DND-41 (cell line): ENCODE measurements around the gene MKNK2.
A peak's percentile ranks its signal among the peaks of the same experiment; 100 is the strongest.

ENCODE experiments used
- ATAC-seq: fragments of 200-7000 bp; cut with Tn5 transposase; 3 replicates; pipeline ENCODE4 v1.9.1; 2021; ENCODE audit warnings: low read depth; ENCODE audit not compliant: insufficient read depth
- DNase-seq: peaks from one replicate; pipeline ENCODE4 v3.0.0-alpha.2; 2020
- H2AFZ ChIP-seq: 2 replicates; pipeline ENCODE4 v1.6.0; 2012; ENCODE audit warnings: low read depth, low read length
- H3K27ac ChIP-seq: 2 replicates; pipeline ENCODE4 v1.5.1; 2012; ENCODE audit warnings: low read length, inconsistent platforms
- H3K27me3 ChIP-seq: fragments of 200-600 bp; sonication (generic); 2 replicates; pipeline ENCODE4 v1.6.0; 2012; ENCODE audit warnings: low read length, mild to moderate bottlenecking, inconsistent platforms; ENCODE audit not compliant: insufficient read depth, poor library complexity
- H3K36me3 ChIP-seq: 2 replicates; pipeline ENCODE4 v1.5.1; 2012; ENCODE audit warnings: low read length, inconsistent platforms; ENCODE audit not compliant: insufficient read depth
- H3K4me1 ChIP-seq: 2 replicates; pipeline ENCODE4 v1.5.1; 2012; ENCODE audit warnings: mild to moderate bottlenecking, low read length; ENCODE audit not compliant: insufficient read depth
- H3K4me2 ChIP-seq: 2 replicates; pipeline ENCODE4 v1.6.0; 2012; ENCODE audit warnings: mild to moderate bottlenecking, moderate library complexity, low read length, inconsistent platforms; ENCODE audit not compliant: insufficient read depth
- H3K4me3 ChIP-seq, 2 experiments: fragments of 200-600 bp in 1 of 2; shearing (Covaris generic) in 1 of 2; 2 replicates each; pipeline ENCODE4 v1.5.1; 2012 to 2016; ENCODE audit warnings: inconsistent platforms in 2 of 2, low read length in 2 of 2, mild to moderate bottlenecking in 2 of 2, low read depth in 1 of 2, moderate library complexity in 1 of 2
- H3K79me2 ChIP-seq: 2 replicates; pipeline ENCODE4 v1.6.0; 2012; ENCODE audit warnings: low read length, inconsistent platforms; ENCODE audit not compliant: insufficient read depth
- H3K9ac ChIP-seq: 2 replicates; pipeline ENCODE4 v1.6.0; 2012; ENCODE audit warnings: low read depth, mild to moderate bottlenecking, inconsistent platforms, low read length, moderate library complexity
- H3K9me3 ChIP-seq: 2 replicates; pipeline ENCODE4 v1.5.1; 2012; ENCODE audit warnings: low read length, moderate library complexity, mild to moderate bottlenecking, inconsistent platforms; ENCODE audit not compliant: insufficient read depth, severe bottlenecking
- H4K20me1 ChIP-seq: 2 replicates; pipeline ENCODE4 v1.6.0; 2012; ENCODE audit warnings: low read length; ENCODE audit not compliant: insufficient read depth
- CTCF ChIP-seq: IDR thresholded peaks from 2 replicates; pipeline ENCODE4 v1.5.1; 2012; ENCODE audit warnings: borderline replicate concordance, low read length, moderate library complexity, mild to moderate bottlenecking; ENCODE audit not compliant: poor library complexity, severe bottlenecking; ENCODE audit errors: extremely low read depth
- EZH2 ChIP-seq: IDR thresholded peaks from 3 replicates; pipeline ENCODE4 v1.6.1; 2012; ENCODE audit warnings: borderline replicate concordance, low read depth, mild to moderate bottlenecking, moderate library complexity, low read length, inconsistent platforms; ENCODE audit not compliant: severe bottlenecking

Gene MKNK2

GRCh38 chr19:2080336-2080988, 29.4 kb upstream of the MKNK2 start:
- DNase-seq (no peak), ATAC-seq (no peak)
- Histone ChIP-seq H3K27me3 (no peaks in the 10 kb centered on the region), H3K4me1 (peaks cover 72% of the 10 kb centered on the region), H3K36me3 (peaks cover 92% of the 10 kb centered on the region), H3K27ac (peak overlapping the region; percentile 66), H3K4me2 (peak overlapping the region; percentile 74), H3K79me2 (peaks cover 96% of the 10 kb centered on the region), H3K9me3 (no peaks in the 10 kb centered on the region), H4K20me1 (peaks cover 77% of the 10 kb centered on the region), H2AFZ (no peak overlapping the region), H3K4me3 (peak overlapping the region in 1 of 2 experiments; percentile 67; a peak in 1 of 4 replicates), H3K9ac (peak overlapping the region; percentile 42; the same call in 1 of the 2 replicates)
- TF ChIP-seq CTCF (no peak), EZH2 (no peak)

- H3K27ac ChIP-seq: peak overlapping the region; percentile 55
- peak overlapping the region; percentile 42; the same call in 1 of the 2 replicates for H3K9ac ChIP-seq
- peaks cover 67% of the 10 kb centered on the region for H3K4me1 ChIP-seq
- H2AFZ ChIP-seq: no peak overlapping the region
- H3K4me2 ChIP-seq: peak overlapping the region; percentile 41
- H3K9me3 ChIP-seq: no peaks in the 10 kb centered on the region
- H3K4me3 ChIP-seq: peak overlapping the region in 1 of 2 experiments; percentile 67; a peak in 1 of 4 replicates
- H3K27me3 ChIP-seq: no peaks in the 10 kb centered on the region
- H4K20me1 ChIP-seq: peaks cover 78% of the 10 kb centered on the region
- TF ChIP-seq EZH2: no peak
- TF ChIP-seq CTCF: no peak
- H3K79me2 ChIP-seq: peaks cover 99% of the 10 kb centered on the region
- DNase-seq (no peak), ATAC-seq (no peak)
- H3K36me3 ChIP-seq: peaks cover 95% of the 10 kb centered on the region
Measured at GRCh38 chr19:2079865-2080301, 28.8 kb upstream of the MKNK2 start.

- Histone ChIP-seq H3K36me3 (peaks cover 97% of the 10 kb centered on the region), H3K4me2 (peak overlapping the region; percentile 30; the same call in 1 of the 2 replicates), H2AFZ (no peak overlapping the region), H3K9ac (no peak overlapping the region; the same call in 1 of the 2 replicates), H4K20me1 (peaks cover 78% of the 10 kb centered on the region), H3K9me3 (no peaks in the 10 kb centered on the region), H3K27ac (peak overlapping the region; percentile 29; the same call in 1 of the 2 replicates), H3K79me2 (peaks cover 97% of the 10 kb centered on the region), H3K27me3 (no peaks in the 10 kb centered on the region), H3K4me3 (peak overlapping the region in 1 of 2 experiments; percentile 12; a peak in 1 of 4 replicates), H3K4me1 (peaks cover 61% of the 10 kb centered on the region)
- TF ChIP-seq CTCF (no peak), EZH2 (no peak)
- DNase-seq (no peak), ATAC-seq (no peak)
Measured at GRCh38 chr19:2079076-2079864, 28.2 kb upstream of the MKNK2 start.
